NCI-H2107 (cell line): ENCODE data around the gene LAMTOR2.
"Not testable (repeated sequence)": the region's sequence is repeated elsewhere in the genome, so short reads cannot be mapped to it uniquely, and the experiment has no call there.

ENCODE experiments used
- DNase-seq: peaks from one replicate; lab custom pipeline; 2025; lab: John Stamatoyannopoulos, UW

The LAMTOR2 gene

GRCh38 chr1:156054500-156055280, at the start of gene LAMTOR2:
Gene LAMTOR2, plus strand, starts transcription at chr1:156054782. Its CDS starts 108 bp downstream, at chr1:156054890.
- DNase-seq, result peak; percentile 96

GRCh38 chr1:156004843-156005584, 49.6 kb upstream of the LAMTOR2 start:
- no peak for DNase-seq

- DNase-seq, result no peak
Observed at GRCh38 chr1:156006666-156007376, 47.8 kb upstream of the LAMTOR2 start.

GRCh38 chr1:156009404-156009803, 45.2 kb upstream of the LAMTOR2 start:
- DNase-seq, result no peak

- no peak for DNase-seq
Observed at GRCh38 chr1:156012051-156012817, 42.3 kb upstream of the LAMTOR2 start.

- no peak for DNase-seq
Observed at GRCh38 chr1:156014829-156015228, 39.8 kb upstream of the LAMTOR2 start.

GRCh38 chr1:156019946-156020292, 34.7 kb upstream of the LAMTOR2 start:
- DNase-seq, result no peak

GRCh38 chr1:156020293-156021092, 34.1 kb upstream of the LAMTOR2 start, which contains the start of gene SSR2:
Gene SSR2, minus strand, starts transcription at chr1:156020951. Its CDS starts 784 bp downstream, at chr1:156020167.
- peak; percentile 93 for DNase-seq

GRCh38 chr1:156021093-156021428, 33.5 kb upstream of the LAMTOR2 start:
- no peak for DNase-seq

GRCh38 chr1:156021954-156022353, 32.6 kb upstream of the LAMTOR2 start:
- DNase-seq, result no peak

- no peak for DNase-seq
Observed at GRCh38 chr1:156024801-156025200, 29.8 kb upstream of the LAMTOR2 start.

- DNase-seq, result no peak
Observed at GRCh38 chr1:156025876-156026275, 28.7 kb upstream of the LAMTOR2 start.

GRCh38 chr1:156026588-156026987, 28.0 kb upstream of the LAMTOR2 start:
- DNase-seq, result no peak

GRCh38 chr1:156033011-156033410, 21.6 kb upstream of the LAMTOR2 start:
- DNase-seq, result no peak

GRCh38 chr1:156034991-156035390, 19.6 kb upstream of the LAMTOR2 start:
- DNase-seq, result not testable (repeated sequence)

GRCh38 chr1:156042828-156043227, 11.8 kb upstream of the LAMTOR2 start:
- no peak for DNase-seq

GRCh38 chr1:156045076-156045475, 9.5 kb upstream of the LAMTOR2 start:
- DNase-seq, result no peak

GRCh38 chr1:156048663-156049258, 5.8 kb upstream of the LAMTOR2 start:
- DNase-seq, result no peak

GRCh38 chr1:156050376-156050775, 4.2 kb upstream of the LAMTOR2 start:
- no peak for DNase-seq

- DNase-seq, result no peak
Observed at GRCh38 chr1:156051011-156051725, 3.4 kb upstream of the LAMTOR2 start.
